ENCODE measurements around the gene HMX2.

Gene HMX2

GRCh38 chr10:123139521-123140163 lies 8.3 kb upstream of the HMX2 start:
- no peak for DNase-seq

DNA sequence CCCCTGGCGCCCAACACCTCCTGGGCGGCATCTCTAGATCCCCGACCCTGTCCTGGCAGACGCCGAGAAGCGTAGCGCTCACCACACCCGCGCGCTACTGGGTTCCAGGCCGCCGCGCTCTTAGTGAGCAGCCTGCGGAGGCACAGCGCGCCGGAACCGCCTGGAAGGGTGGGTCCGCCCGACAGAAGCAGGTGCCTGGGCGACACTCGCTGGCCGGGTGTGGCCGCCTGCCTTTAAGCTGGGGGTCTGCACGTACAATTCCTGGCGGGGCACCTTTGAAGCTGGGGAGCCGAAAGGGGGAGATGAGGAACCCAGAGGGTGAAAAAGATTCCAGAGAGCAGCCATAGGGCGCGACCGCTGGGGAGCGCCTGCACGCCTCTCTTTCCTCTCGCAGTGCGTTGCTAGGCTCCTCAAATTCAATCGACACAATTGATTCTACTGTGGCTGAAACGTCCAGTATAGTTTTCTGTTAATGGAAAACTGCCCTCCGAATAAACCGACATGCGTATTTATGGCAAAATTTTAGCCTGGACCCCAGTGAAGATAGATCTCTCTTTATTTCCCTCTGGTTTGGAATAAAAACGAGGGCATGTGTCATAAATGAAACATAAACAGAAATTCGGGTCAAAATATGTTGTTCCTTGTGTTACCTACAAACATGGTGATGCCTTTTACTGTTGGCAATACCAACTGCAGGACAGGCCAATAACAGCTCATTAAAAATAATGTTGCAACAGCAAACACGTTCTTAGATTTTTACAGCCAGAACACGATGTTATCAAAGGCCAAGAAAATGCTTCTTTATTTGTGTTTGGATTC lies 7.6 kb upstream of the HMX2 start:
- DNase-seq = peak; percentile 15

DNA sequence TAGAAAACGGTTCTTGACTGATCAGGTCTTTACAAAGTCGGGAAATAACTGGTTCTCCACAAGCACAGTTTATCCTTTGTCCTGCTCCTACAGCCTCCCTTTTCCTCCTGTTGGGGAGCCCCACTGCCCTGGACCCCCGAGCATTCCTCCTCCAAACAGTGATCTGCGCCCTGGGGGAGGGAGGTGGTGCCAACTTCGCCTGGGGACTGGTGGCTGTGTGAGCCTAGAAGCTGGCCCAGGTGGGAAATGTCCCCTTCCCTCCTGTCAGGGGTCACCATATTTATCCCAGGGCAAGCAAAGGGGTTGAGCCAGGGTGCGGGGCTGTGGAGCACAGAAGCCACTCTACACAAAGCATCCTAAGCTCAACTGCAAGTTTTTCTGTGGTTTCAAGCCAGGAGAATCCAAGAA lies 6.9 kb upstream of the HMX2 start:
- no peak for DNase-seq

DNA sequence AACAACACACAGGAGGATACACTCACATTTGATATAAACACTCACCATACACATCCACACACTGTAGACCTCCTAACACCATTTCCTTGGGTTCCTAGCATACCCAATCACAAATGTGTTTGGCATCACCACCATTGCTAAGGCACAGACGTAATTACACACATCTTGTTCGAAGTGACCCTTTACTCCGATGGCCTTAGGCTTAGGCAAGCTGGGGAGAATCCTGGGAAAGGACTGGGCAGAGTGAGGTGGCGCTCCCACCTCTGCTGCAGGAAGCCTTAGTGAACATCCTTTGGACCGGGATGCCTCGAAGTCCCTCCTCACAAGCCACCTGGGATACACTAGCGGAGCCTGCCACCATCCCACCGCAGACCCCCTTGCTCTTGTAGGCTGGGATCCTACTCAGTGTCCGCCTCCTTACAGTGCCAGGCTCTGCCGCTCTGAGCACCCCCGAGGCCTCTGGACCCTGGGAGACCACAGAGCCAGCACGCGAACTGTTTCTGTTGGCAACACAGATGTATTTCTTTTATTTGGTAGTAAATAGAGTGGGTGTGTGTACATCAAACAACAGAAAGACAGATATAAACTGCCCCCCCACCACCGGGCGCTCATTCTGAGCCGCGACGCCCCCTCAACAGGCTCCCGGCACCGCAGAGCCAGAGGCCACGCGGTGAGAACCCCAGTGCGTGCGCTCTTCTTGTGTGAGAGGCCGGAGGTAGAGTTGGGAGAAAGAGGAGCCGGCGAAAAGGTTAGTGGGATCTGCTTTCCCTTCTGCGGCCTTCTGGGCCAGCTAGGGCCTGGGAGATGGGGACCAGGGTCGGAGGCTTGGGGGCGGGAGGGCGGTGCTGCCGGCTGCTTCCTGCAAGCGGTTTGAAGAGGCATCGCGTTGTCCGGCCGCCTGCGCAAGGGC lies 5.9 kb upstream of the HMX2 start:
- no peak for DNase-seq

GRCh38 chr10:123142701-123143161 lies 5.2 kb upstream of the HMX2 start:
- DNase-seq = no peak

GRCh38 chr10:123143162-123143824 lies 4.6 kb upstream of the HMX2 start:
- no peak for DNase-seq

- no peak for DNase-seq
Measured at GRCh38 chr10:123143825-123144168, 4.1 kb upstream of the HMX2 start.

DNA sequence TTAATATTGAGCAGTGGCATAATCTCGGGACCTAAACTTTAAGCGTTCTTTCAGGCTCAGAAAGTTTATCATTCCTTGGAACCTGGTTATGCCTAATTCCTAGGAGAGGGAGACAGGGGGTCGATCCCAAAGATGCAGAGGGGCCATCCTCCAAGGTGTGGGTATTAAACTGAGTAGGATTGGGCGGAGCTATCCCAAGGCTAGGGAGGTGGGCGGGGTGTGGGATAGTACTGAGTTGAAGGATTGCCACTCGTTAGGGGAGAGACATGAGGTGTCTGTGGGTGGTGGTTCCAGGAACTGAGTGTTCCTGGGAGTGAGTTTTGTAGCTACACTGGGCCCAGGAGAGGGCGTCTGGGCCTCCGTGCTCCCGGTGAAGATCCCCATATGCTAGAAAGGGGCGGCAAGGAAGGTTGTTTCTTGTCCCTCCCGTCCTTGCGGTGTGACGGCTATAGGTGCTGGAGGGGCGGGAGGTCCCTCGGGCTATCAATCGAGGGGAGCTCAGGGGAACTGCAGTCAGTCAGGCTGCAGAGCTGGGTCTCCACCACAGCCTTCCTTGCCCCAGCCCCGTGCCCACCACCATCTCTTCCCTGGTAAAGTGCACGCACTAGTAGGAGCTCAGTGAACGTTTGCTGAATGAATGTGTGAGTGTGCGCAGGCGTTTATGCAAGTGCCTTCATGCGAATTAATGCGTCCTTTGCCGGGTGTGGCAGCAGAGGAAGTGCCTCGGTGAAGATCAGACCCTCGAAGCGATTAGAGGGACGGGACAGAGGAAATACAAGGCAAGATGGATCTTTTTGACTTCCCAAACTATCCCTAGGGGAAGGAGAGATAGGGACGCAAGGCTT lies 3.0 kb upstream of the HMX2 start:
- DNase-seq = no peak

- no peak for DNase-seq
Measured at GRCh38 chr10:123145542-123146012, 2.4 kb upstream of the HMX2 start.

- DNase-seq = no peak
Measured at GRCh38 chr10:123146013-123146893, 1.7 kb upstream of the HMX2 start.

GRCh38 chr10:123146894-123147634 lies 872 bp upstream of the HMX2 start:
- DNase-seq = no peak

GRCh38 chr10:123148414-123149161 lies 652 bp downstream of the HMX2 start:
- no peak for DNase-seq

GRCh38 chr10:123149162-123149567 lies 1.2 kb downstream of the HMX2 start:
- no peak for DNase-seq

GRCh38 chr10:123149568-123150270 lies 1.8 kb downstream of the HMX2 start:
- peak; percentile 47 for DNase-seq

- DNase-seq = no peak
Measured at GRCh38 chr10:123150271-123150985, 2.5 kb downstream of the HMX2 start.

- DNase-seq = peak; percentile 13
Measured at GRCh38 chr10:123150986-123151736, 3.2 kb downstream of the HMX2 start.

- no peak for DNase-seq
Measured at GRCh38 chr10:123151737-123152135, 3.8 kb downstream of the HMX2 start.
